AG04450 (cell line): ENCODE measurements around the gene CGNL1. TPM values are rescaled to one million over a fixed set of nuclear protein-coding genes. Genes with fewer than 3 reads are reported as not detected.

Source experiments
- CTCF ChIA-PET: fragments of 300-600, 350-600 bp; formaldehyde crosslinking; extraction: SDS; loops from one replicate; lab custom pipeline; 2022; ENCODE audit warnings: antibody characterized with exemption, inconsistent platforms; lab: Charles Lee
- POLR2A ChIA-PET: fragments of 350-600 bp; formaldehyde crosslinking; extraction: SDS; loops from one replicate; lab custom pipeline; 2021; ENCODE audit warnings: antibody characterized with exemption, inconsistent platforms; lab: Yijun Ruan, JAX
- DNase-seq: peaks from one replicate; pipeline ENCODE4 v3.0.0-alpha.2; 2011; ENCODE audit warnings: low read depth, low spot score
- H3K27ac ChIP-seq: one replicate; pipeline ENCODE4 v1.5.1; 2012; ENCODE audit warnings: low read depth, low read length, control low read depth
- H3K27me3 ChIP-seq: one replicate; pipeline ENCODE4 v1.6.0; 2012; ENCODE audit warnings: low read length; ENCODE audit not compliant: control insufficient read depth, insufficient read depth
- H3K4me3 ChIP-seq: 2 replicates; pipeline ENCODE4 v1.5.1; 2011; ENCODE audit warnings: mild to moderate bottlenecking, low read depth, low read length, control low read depth
- H3K9me3 ChIP-seq: 2 replicates; pipeline ENCODE4 v1.5.1; 2012; ENCODE audit warnings: low read length; ENCODE audit not compliant: control insufficient read depth, insufficient read depth
- CTCF ChIP-seq: IDR thresholded peaks from 2 replicates; pipeline ENCODE4 v1.5.1; 2011; ENCODE audit warnings: low read depth, low read length, control low read depth, inconsistent platforms
- polyA plus RNA-seq: library from polyadenylated mRNA; depleted of rRNA; stranded (reverse); fragments of >200 nt; gene quantifications from 2 replicates; pipeline ENCODE4 v1.2.3, GENCODE V29; 2011

CGNL1 gene
- polyA plus RNA-seq, 1 experiment: 0.25 TPM

GRCh38 chr15:57554812-57555179, 178.5 kb downstream of the CGNL1 start:
- POLR2A ChIA-PET: no interaction called here
- no peak for DNase-seq
- TF ChIP-seq CTCF: no peak

GRCh38 chr15:57555270-57555669, 179.0 kb downstream of the CGNL1 start:
- POLR2A ChIA-PET: no interaction called here
- CTCF ChIA-PET: interaction anchor here (0.6 to 8.1 kb wide), 2 partner anchors 13 to 516 kb away, joined by 3 to 47 read pairs; no protein-coding TSS in a partner anchor
- Histone ChIP-seq H3K4me3 (no peak overlapping the region), H3K27ac (no peak overlapping the region), H3K27me3 (peaks cover 9% of the 10 kb centered on the region), H3K9me3 (no peaks in the 10 kb centered on the region)
- no peak for DNase-seq
- TF ChIP-seq CTCF: no peak

More at GRCh38 chr15:57554812-57555179, 178.5 kb downstream of the CGNL1 start:
- Histone ChIP-seq H3K4me3 (no peak overlapping the region), H3K27ac (no peak overlapping the region), H3K27me3 (peaks cover 9% of the 10 kb centered on the region), H3K9me3 (no peaks in the 10 kb centered on the region)
- CTCF ChIA-PET: interaction anchor here (0.6 to 8.1 kb wide), 4 partner anchors 10 to 516 kb away, joined by 3 to 47 read pairs (median 6); no protein-coding TSS in a partner anchor

GRCh38 chr15:57556040-57556439, 179.7 kb downstream of the CGNL1 start:
- Histone ChIP-seq H3K27me3 (peaks cover 9% of the 10 kb centered on the region), H3K27ac (no peak overlapping the region), H3K9me3 (no peaks in the 10 kb centered on the region), H3K4me3 (no peak overlapping the region)
- CTCF ChIA-PET: interaction anchor here (8.1 kb wide), 1 partner anchor 14 kb away, joined by 47 read pairs; no protein-coding TSS in a partner anchor
- no peak for DNase-seq
- POLR2A ChIA-PET: no interaction called here
- TF ChIP-seq CTCF: no peak

GRCh38 chr15:57557267-57557666, 181.0 kb downstream of the CGNL1 start:
- ChIA-PET CTCF (interaction anchor here (8.1 kb wide), 1 partner anchor 15 kb away, joined by 47 read pairs; no protein-coding TSS in a partner anchor), POLR2A (no interaction called here)
- Histone ChIP-seq H3K9me3 (no peaks in the 10 kb centered on the region), H3K27me3 (peaks cover 9% of the 10 kb centered on the region), H3K4me3 (no peak overlapping the region), H3K27ac (no peak overlapping the region)
- TF ChIP-seq CTCF: no peak
- no peak for DNase-seq

GRCh38 chr15:57557810-57558209, 181.5 kb downstream of the CGNL1 start:
- no peak overlapping the region for H3K27ac ChIP-seq
- TF ChIP-seq CTCF: no peak
- CTCF ChIA-PET: interaction anchor here (1.0 to 8.1 kb wide), 3 partner anchors 14 to 175 kb away, joined by 3 to 47 read pairs (median 4); no protein-coding TSS in a partner anchor
- H3K4me3 ChIP-seq: no peak overlapping the region
- no peaks in the 10 kb centered on the region for H3K9me3 ChIP-seq
- H3K27me3 ChIP-seq: peaks cover 9% of the 10 kb centered on the region
- POLR2A ChIA-PET: no interaction called here
- DNase-seq: no peak
